HEK293 (cell line): ENCODE data around the gene NUP88.
A peak's percentile ranks its signal among the peaks of the same experiment; 100 is the strongest.

Source experiments
- CTCF ChIA-PET: fragments of 350-600 bp; formaldehyde crosslinking; extraction: SDS; loops from one replicate; lab custom pipeline; 2021; ENCODE audit warnings: antibody characterized with exemption; lab: Yijun Ruan, JAX
- POLR2A ChIA-PET: fragments of 300-600 bp; formaldehyde crosslinking; extraction: SDS; loops from one replicate; lab custom pipeline; 2020; ENCODE audit warnings: antibody characterized with exemption, inconsistent platforms; lab: Yijun Ruan, JAX
- H3K27ac ChIP-seq: fragments of 200-500 bp; sonication (Bioruptor generic); 2 replicates; pipeline ENCODE4 v1.5.1; 2014; ENCODE audit warnings: low read depth, low read length, control low read depth, inconsistent platforms; ENCODE audit errors: extremely low read depth
- H3K36me3 ChIP-seq, 2 experiments: fragments of 200-500 bp in 1 of 2; sonication (Bioruptor generic) in 1 of 2; 1 replicate in 1 of 2; 2 replicates in 1 of 2; pipeline ENCODE4 v1.5.1; 2014 to 2017; ENCODE audit warnings: inconsistent platforms in 2 of 2, low read length in 2 of 2; ENCODE audit not compliant: control insufficient read depth in 2 of 2, insufficient read depth in 1 of 2
- H3K4me1 ChIP-seq: fragments of 200-500 bp; sonication (Bioruptor generic); 2 replicates; pipeline ENCODE4 v1.5.1; 2014; ENCODE audit warnings: mild to moderate bottlenecking, low read length, inconsistent platforms; ENCODE audit not compliant: control insufficient read depth, insufficient read depth
- H3K4me3 ChIP-seq: 2 replicates; pipeline ENCODE4 v1.5.1; 2011; ENCODE audit warnings: low read depth, mild to moderate bottlenecking, control low read depth, low read length, moderate library complexity
- H3K9me3 ChIP-seq: fragments of 200-500 bp; sonication (Bioruptor generic); 2 replicates; pipeline ENCODE4 v1.5.1; 2014; ENCODE audit warnings: low read depth, low read length, inconsistent platforms; ENCODE audit not compliant: control insufficient read depth, insufficient read depth
- BCL11A ChIP-seq: fragments of 450-650 bp; formaldehyde crosslinking; IDR thresholded peaks from 2 replicates; pipeline ENCODE4 v1.5.1; 2016; ENCODE audit warnings: low read depth, missing biosample characterization, missing genetic modification characterization
- EGR2 ChIP-seq: fragments of 450-650 bp; formaldehyde crosslinking; IDR thresholded peaks from 2 replicates; pipeline ENCODE4 v1.5.1; 2016; ENCODE audit warnings: low read depth, missing biosample characterization, missing genetic modification characterization
- GLI4 ChIP-seq: fragments of 450-650 bp; formaldehyde crosslinking; IDR thresholded peaks from 2 replicates; pipeline ENCODE4 v1.5.1; 2016; ENCODE audit warnings: missing biosample characterization, missing genetic modification characterization
- KLF8 ChIP-seq: fragments of 450-650 bp; formaldehyde crosslinking; IDR thresholded peaks from 2 replicates; pipeline ENCODE4 v1.5.1; 2016; ENCODE audit warnings: missing biosample characterization, missing genetic modification characterization
- MYNN ChIP-seq: fragments of 450-650 bp; formaldehyde crosslinking; IDR thresholded peaks from 2 replicates; pipeline ENCODE4 v1.5.1; 2016; ENCODE audit warnings: missing biosample characterization, missing genetic modification characterization, borderline replicate concordance
- MZF1 ChIP-seq: fragments of 450-650 bp; formaldehyde crosslinking; IDR thresholded peaks from 2 replicates; pipeline ENCODE4 v1.5.1; 2017; ENCODE audit warnings: missing biosample characterization, missing genetic modification characterization, borderline replicate concordance
- TCF7L2 ChIP-seq: IDR thresholded peaks from 2 replicates; pipeline ENCODE4 v1.6.1; 2011; ENCODE audit warnings: low read depth, mild to moderate bottlenecking, inconsistent platforms, low read length, moderate library complexity, borderline replicate concordance
- ZBTB17 ChIP-seq: fragments of 450-650 bp; formaldehyde crosslinking; IDR thresholded peaks from 2 replicates; pipeline ENCODE4 v1.5.1; 2016; ENCODE audit warnings: missing biosample characterization, missing genetic modification characterization
- ZFHX2 ChIP-seq: fragments of 450-650 bp; formaldehyde crosslinking; conservative IDR thresholded peaks from 2 replicates; pipeline ENCODE4 v1.5.1; 2016; ENCODE audit warnings: missing biosample characterization, missing genetic modification characterization
- ZNF146 ChIP-seq: fragments of 450-650 bp; formaldehyde crosslinking; IDR thresholded peaks from 2 replicates; pipeline ENCODE4 v1.5.1; 2016; ENCODE audit warnings: missing biosample characterization, missing genetic modification characterization
- ZNF18 ChIP-seq: fragments of 450-650 bp; formaldehyde crosslinking; IDR thresholded peaks from 2 replicates; pipeline ENCODE4 v1.5.1; 2016; ENCODE audit warnings: missing biosample characterization, missing genetic modification characterization
- ZNF202 ChIP-seq: fragments of 450-650 bp; formaldehyde crosslinking; IDR thresholded peaks from 2 replicates; pipeline ENCODE4 v1.5.1; 2016; ENCODE audit warnings: missing biosample characterization, missing genetic modification characterization, borderline replicate concordance
- ZNF221 ChIP-seq: fragments of 450-650 bp; formaldehyde crosslinking; IDR thresholded peaks from 2 replicates; pipeline ENCODE4 v1.5.1; 2017; ENCODE audit warnings: missing biosample characterization, missing genetic modification characterization, borderline replicate concordance
- ZNF280D ChIP-seq: fragments of 450-650 bp; formaldehyde crosslinking; IDR thresholded peaks from 2 replicates; pipeline ENCODE4 v1.5.1; 2016; ENCODE audit warnings: missing biosample characterization, missing genetic modification characterization
- ZNF521 ChIP-seq: fragments of 450-650 bp; formaldehyde crosslinking; IDR thresholded peaks from 2 replicates; pipeline ENCODE4 v1.5.1; 2017; ENCODE audit warnings: missing biosample characterization, mild to moderate bottlenecking, missing genetic modification characterization
- ZNF530 ChIP-seq: fragments of 450-650 bp; formaldehyde crosslinking; IDR thresholded peaks from 2 replicates; pipeline ENCODE4 v1.5.1; 2016; ENCODE audit warnings: low read depth, missing biosample characterization, missing genetic modification characterization
- ZNF600 ChIP-seq: fragments of 450-650 bp; formaldehyde crosslinking; IDR thresholded peaks from 2 replicates; pipeline ENCODE4 v1.5.1; 2016; ENCODE audit warnings: missing biosample characterization, missing genetic modification characterization
- ZNF777 ChIP-seq: fragments of 450-650 bp; formaldehyde crosslinking; IDR thresholded peaks from 2 replicates; pipeline ENCODE4 v1.5.1; 2017; ENCODE audit warnings: missing biosample characterization, missing genetic modification characterization, borderline replicate concordance
- ZNF785 ChIP-seq: fragments of 450-650 bp; formaldehyde crosslinking; IDR thresholded peaks from 2 replicates; pipeline ENCODE4 v1.5.1; 2016; ENCODE audit warnings: missing biosample characterization, missing genetic modification characterization
- ZXDB ChIP-seq: fragments of 450-650 bp; formaldehyde crosslinking; IDR thresholded peaks from 2 replicates; pipeline ENCODE4 v1.5.1; 2016; ENCODE audit warnings: missing biosample characterization, missing genetic modification characterization
- TF ChIP-seq, protein P1 (sequence below): fragments of 450-650 bp; formaldehyde crosslinking; IDR thresholded peaks from 2 replicates; pipeline ENCODE4 v1.5.1; 2016; ENCODE audit warnings: missing biosample characterization, missing genetic modification characterization
- TF ChIP-seq, protein P2 (sequence below): fragments of 450-650 bp; formaldehyde crosslinking; IDR thresholded peaks from 2 replicates; pipeline ENCODE4 v1.5.1; 2016; ENCODE audit warnings: missing biosample characterization, missing genetic modification characterization

NUP88 gene

DNA sequence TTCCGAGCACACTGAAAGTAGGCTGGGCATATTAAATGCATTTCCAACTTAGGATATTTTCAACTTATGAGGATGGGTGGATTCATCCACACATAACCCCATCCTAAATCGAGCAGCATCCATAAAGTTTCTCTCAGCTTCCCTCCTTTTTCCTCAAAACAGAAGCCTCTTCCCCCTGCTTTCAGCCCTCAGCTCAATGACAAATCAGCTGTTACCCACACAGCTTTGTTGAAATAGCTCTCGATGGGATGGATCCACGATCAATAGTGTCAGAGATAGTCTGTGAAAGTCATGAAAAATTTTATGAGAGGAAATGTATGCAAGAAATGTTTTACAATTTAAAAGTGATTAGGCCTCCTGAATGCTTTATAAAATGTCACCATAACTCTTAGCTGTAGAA is 46.8 kb upstream of the NUP88 start (continued):
- no peak for TF ChIP-seq ZNF18 (tag by site-specific recombination)
- no peak for TF ChIP-seq ZNF221 (tag by site-specific recombination)

GRCh38 chr17:5464717-5465507 is 45.5 kb upstream of the NUP88 start:
- no peak overlapping the region for H3K4me3 ChIP-seq
- ChIA-PET CTCF (interaction anchor here (0.7 to 1.7 kb wide), 2 partner anchors 9 to 25 kb away, joined by 4 to 11 read pairs; partner anchors contain the start of gene C1QBP), POLR2A (interaction anchor here (1.8 kb wide), 1 partner anchor 21 kb away, joined by 5 read pairs; the partner anchor contains the start of genes DERL2 and MIS12)
- H3K4me1 ChIP-seq, result peaks cover 18% of the 10 kb centered on the region
- H3K9me3 ChIP-seq, result no peaks in the 10 kb centered on the region
- 0 out of 2 replicates have a peak, but pooled peaks have one; percentile 28 for TF ChIP-seq EGR2
- no peak for TF ChIP-seq BCL11A
- 0 out of 2 replicates have a peak, but pooled peaks have one; percentile 17 for TF ChIP-seq ZFHX2 (tag by site-specific recombination)
- peak; percentile 44 for TF ChIP-seq ZBTB17
- peak; percentile 62 for TF ChIP-seq ZNF600 (tag by site-specific recombination)
- TF ChIP-seq, protein P1, sequence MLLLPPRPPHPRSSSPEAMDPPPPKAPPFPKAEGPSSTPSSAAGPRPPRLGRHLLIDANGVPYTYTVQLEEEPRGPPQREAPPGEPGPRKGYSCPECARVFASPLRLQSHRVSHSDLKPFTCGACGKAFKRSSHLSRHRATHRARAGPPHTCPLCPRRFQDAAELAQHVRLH (tag by site-specific recombination), result no peak
- H3K27ac ChIP-seq, result no peak overlapping the region
- H3K36me3 ChIP-seq, result peaks cover 37 to 41% of the 10 kb centered on the region in 2 experiments

- H3K4me3 ChIP-seq, result no peak overlapping the region
- TF ChIP-seq ZNF777 (no peak), KLF8 (tag by site-specific recombination) (no peak), GLI4 (no peak), ZNF521 (tag by site-specific recombination) (no peak), ZNF785 (tag by site-specific recombination) (no peak), TCF7L2 (no peak), MYNN (tag by site-specific recombination) (no peak), ZNF530 (no peak), ZNF146 (tag by site-specific recombination) (no peak), ZNF280D (tag by site-specific recombination) (no peak), ZNF202 (tag by site-specific recombination) (no peak), ZXDB (tag by site-specific recombination) (no peak), MZF1 (tag by site-specific recombination) (no peak)
- TF ChIP-seq, protein P2, sequence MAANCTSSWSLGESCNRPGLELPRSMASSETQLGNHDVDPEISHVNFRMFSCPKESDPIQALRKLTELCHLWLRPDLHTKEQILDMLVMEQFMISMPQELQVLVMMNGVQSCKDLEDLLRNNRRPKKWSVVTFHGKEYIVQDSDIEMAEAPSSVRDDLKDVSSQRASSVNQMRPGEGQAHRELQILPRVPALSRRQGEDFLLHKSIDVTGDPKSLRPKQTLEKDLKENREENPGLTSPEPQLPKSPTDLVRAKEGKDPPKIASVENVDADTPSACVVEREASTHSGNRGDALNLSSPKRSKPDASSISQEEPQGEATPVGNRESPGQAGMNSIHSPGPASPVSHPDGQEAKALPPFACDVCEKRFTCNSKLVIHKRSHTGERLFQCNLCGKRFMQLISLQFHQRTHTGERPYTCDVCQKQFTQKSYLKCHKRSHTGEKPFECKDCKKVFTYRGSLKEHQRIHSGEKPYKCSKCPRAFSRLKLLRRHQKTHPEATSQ (tag by site-specific recombination), result no peak
- H3K36me3 ChIP-seq, result peaks cover 64 to 88% of the 10 kb centered on the region in 2 experiments
- H3K9me3 ChIP-seq, result no peaks in the 10 kb centered on the region
- CTCF ChIA-PET, result no interaction called here
- POLR2A ChIA-PET, result interaction anchor here (1.2 kb wide), 1 partner anchor 22 kb away, joined by 3 read pairs; the partner anchor contains the start of gene DHX33
- H3K4me1 ChIP-seq, result no peaks in the 10 kb centered on the region
- H3K27ac ChIP-seq, result no peak overlapping the region
These were observed 27.3 kb upstream of the NUP88 start for GRCh38 chr17:5446786-5447185.
